Prostate gland (tissue), 2 donors: Measurements from ENCODE around the gene ZNF674. TPM values are rescaled to one million over a fixed set of nuclear protein-coding genes. Genes with fewer than 3 reads are reported as not detected.

ENCODE experiments used
- DNase-seq: peaks from one replicate; pipeline ENCODE4 v3.0.0-alpha.2; 2019; ENCODE audit warnings: low spot score
- H3K27ac ChIP-seq, 2 donors: fragments of 200-600 bp; sonication (generic); 2 replicates each; pipeline ENCODE4 v1.5.1; 2017 to 2019
- H3K27me3 ChIP-seq: fragments of 200-600 bp; sonication (generic); replicated peaks from 2 replicates; pipeline ENCODE4 v1.5.1; 2019; ENCODE audit not compliant: insufficient read depth
- H3K36me3 ChIP-seq, 2 donors: fragments of 200-600 bp; sonication (generic); 1 replicate in 1 of 2; 2 replicates in 1 of 2; pipeline versions ENCODE4 v1.5.1 to v1.8.1; 2017 to 2019
- H3K4me1 ChIP-seq: fragments of 200-600 bp; sonication (generic); replicated peaks from 2 replicates; pipeline ENCODE4 v1.5.1; 2019
- H3K4me3 ChIP-seq, 2 donors: fragments of 200-600 bp; sonication (generic); 2 replicates each; pipeline ENCODE4 v1.5.1; 2017 to 2019
- H3K9me3 ChIP-seq: fragments of 200-600 bp; sonication (generic); 2 replicates; pipeline ENCODE4 v1.5.1; 2017
- POLR2A ChIP-seq: fragments of 450-650 bp; IDR thresholded peaks from one replicate; pipeline ENCODE4 v1.6.1; 2016; ENCODE audit warnings: antibody characterized with exemption, mild to moderate bottlenecking
- POLR2AphosphoS5 ChIP-seq: sonication (generic); formaldehyde crosslinking; IDR thresholded peaks from one replicate; pipeline ENCODE4 v1.6.1; 2017; ENCODE audit warnings: antibody characterized with exemption
- WGBS: methylation state at CpG from one replicate; pipeline ENCODE4 v1.1.5; 2018; 5-methylcytosine and 5-hydroxymethylcytosine counted together
- intact Hi-C: fragments of 100-400 bp; cut with DNase I; formaldehyde crosslinking; loops from one replicate; pipeline ENCODE4 v1.14.2; 2022
- small RNA-seq, 2 donors: library from RNA; depleted of rRNA; stranded (forward); fragments of <200 nt; gene quantifications; one replicate each; pipeline ENCODE3, GENCODE V24; 2016
- total RNA-seq, 2 donors: library from RNA; depleted of rRNA; stranded (reverse); fragments of >200 nt; gene quantifications; one replicate each; pipeline ENCODE4 v1.1.0, GENCODE V29; 2016
- TF ChIP-seq, protein P1 (sequence below), 4 experiments: fragments of 200-600 bp in 2 of 4; fragments of 450-650 bp in 2 of 4; sonication (generic) in 2 of 4; IDR thresholded peaks; 1 replicate in 3 of 4; 2 replicates in 1 of 4; pipeline ENCODE4 v1.5.1; 2016 to 2019; ENCODE audit warnings: antibody characterized with exemption in 4 of 4, mild to moderate bottlenecking in 2 of 4, moderate library complexity in 2 of 4

Gene ZNF674
- total RNA-seq, 2 donors from 2014 or later = 4.9 to 8.1 TPM

DNA sequence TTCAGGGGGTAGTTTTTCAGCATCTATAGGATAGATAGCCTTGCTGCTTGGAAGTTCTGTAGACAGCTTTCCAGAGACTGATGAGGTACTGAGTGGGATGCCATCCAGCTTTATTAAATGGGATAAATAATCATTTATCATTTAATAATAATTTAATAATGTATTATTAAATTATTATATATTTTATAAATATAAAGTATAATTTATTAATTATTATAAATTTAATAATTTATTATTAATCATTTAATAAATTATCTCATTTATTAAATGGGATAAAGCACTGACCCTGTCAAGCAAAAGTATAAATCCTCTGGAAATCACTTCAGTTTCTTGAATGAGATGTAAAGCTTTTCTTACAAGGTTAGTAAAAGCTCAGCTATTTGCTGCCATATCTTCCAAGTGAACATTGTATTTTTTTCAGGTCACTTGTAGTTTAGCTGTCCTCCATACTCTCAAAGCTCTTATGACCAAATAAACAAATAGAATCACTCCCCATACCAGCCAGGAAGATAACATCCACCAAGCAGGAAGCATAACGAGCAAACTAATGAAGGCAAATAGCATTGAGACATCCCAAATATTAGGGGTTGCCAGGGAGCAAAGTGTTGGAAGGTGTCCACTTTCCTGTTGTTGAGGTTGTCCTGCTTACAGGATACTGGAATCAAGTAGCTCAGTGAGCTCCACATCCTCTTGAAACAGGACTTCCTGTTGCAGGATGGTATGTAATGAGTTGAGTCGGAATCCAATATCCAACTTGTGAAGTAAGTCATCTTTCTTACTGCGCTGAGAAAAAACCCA lies 88.9 kb downstream of the ZNF674 start:
- Histone ChIP-seq H3K4me1 (no peaks in the 10 kb centered on the region), H3K4me3 (no peak overlapping the region), H3K9me3 (no peaks in the 10 kb centered on the region), H3K27me3 (no peaks in the 10 kb centered on the region), H3K27ac (no peak overlapping the region), H3K36me3 (no peaks in the 10 kb centered on the region)
- intact Hi-C loops = no loop called here
- WGBS = 65% methylated on average over 3 of the region's 3 CpGs
- no peak for DNase-seq
- no peak for TF ChIP-seq POLR2AphosphoS5
- no peak for TF ChIP-seq POLR2A
- TF ChIP-seq, protein P1, sequence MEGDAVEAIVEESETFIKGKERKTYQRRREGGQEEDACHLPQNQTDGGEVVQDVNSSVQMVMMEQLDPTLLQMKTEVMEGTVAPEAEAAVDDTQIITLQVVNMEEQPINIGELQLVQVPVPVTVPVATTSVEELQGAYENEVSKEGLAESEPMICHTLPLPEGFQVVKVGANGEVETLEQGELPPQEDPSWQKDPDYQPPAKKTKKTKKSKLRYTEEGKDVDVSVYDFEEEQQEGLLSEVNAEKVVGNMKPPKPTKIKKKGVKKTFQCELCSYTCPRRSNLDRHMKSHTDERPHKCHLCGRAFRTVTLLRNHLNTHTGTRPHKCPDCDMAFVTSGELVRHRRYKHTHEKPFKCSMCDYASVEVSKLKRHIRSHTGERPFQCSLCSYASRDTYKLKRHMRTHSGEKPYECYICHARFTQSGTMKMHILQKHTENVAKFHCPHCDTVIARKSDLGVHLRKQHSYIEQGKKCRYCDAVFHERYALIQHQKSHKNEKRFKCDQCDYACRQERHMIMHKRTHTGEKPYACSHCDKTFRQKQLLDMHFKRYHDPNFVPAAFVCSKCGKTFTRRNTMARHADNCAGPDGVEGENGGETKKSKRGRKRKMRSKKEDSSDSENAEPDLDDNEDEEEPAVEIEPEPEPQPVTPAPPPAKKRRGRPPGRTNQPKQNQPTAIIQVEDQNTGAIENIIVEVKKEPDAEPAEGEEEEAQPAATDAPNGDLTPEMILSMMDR (IDR thresholded peaks at IDR 0.05) = no peak

Small RNA genes lying within 50 kb of the gene (small RNA-seq; reads per million reads assigned to genes)
- gene RF00017 (0 reads per million in 2 donors), gene RNU6-50P (0 reads per million in 2 donors)

Other genes with a start within 250 kb of the ZNF674 start
- gene CHST7, start 28.3 kb upstream of the ZNF674 start, total RNA-seq = 10 to 100 TPM in 1 of 2 donors, 1 to 10 TPM in 1; 8.8 to 28.9 TPM
- gene SLC9A7, start 213.7 kb upstream of the ZNF674 start, total RNA-seq = 10 to 100 TPM; 16.5 to 36.5 TPM